Loucy (cell line): ENCODE measurements around the gene ZBTB12.

Experiments
- EZH2phosphoT487 ChIP-seq: fragments of 200-600 bp; IDR thresholded peaks from 2 replicates; pipeline ENCODE4 v1.6.1; 2018; ENCODE audit warnings: antibody characterized with exemption, mild to moderate bottlenecking, moderate library complexity, borderline replicate concordance
- TF ChIP-seq, protein P1 (sequence below): fragments of 200-600 bp; sonication (generic); conservative IDR thresholded peaks from 2 replicates; pipeline ENCODE4 v1.5.1; 2014; ENCODE audit warnings: mild to moderate bottlenecking, antibody characterized with exemption, low read length

GRCh38 chr6:31935021-31935420 lies 33.1 kb upstream of the ZBTB12 start:
- TF ChIP-seq, protein P1, sequence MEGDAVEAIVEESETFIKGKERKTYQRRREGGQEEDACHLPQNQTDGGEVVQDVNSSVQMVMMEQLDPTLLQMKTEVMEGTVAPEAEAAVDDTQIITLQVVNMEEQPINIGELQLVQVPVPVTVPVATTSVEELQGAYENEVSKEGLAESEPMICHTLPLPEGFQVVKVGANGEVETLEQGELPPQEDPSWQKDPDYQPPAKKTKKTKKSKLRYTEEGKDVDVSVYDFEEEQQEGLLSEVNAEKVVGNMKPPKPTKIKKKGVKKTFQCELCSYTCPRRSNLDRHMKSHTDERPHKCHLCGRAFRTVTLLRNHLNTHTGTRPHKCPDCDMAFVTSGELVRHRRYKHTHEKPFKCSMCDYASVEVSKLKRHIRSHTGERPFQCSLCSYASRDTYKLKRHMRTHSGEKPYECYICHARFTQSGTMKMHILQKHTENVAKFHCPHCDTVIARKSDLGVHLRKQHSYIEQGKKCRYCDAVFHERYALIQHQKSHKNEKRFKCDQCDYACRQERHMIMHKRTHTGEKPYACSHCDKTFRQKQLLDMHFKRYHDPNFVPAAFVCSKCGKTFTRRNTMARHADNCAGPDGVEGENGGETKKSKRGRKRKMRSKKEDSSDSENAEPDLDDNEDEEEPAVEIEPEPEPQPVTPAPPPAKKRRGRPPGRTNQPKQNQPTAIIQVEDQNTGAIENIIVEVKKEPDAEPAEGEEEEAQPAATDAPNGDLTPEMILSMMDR: no peak
- TF ChIP-seq EZH2phosphoT487: no peak
